ENCODE measurements around the gene TTC28.
"Not testable (repeated sequence)": the region's sequence is repeated elsewhere in the genome, so short reads cannot be mapped to it uniquely, and the experiment has no call there.

The TTC28 gene

GRCh38 chr22:28407645-28408044 is 272.0 kb downstream of the TTC28 start:
- DNase-seq (ENCODE audit: low read depth in 3 of 3) = no peak

DNA sequence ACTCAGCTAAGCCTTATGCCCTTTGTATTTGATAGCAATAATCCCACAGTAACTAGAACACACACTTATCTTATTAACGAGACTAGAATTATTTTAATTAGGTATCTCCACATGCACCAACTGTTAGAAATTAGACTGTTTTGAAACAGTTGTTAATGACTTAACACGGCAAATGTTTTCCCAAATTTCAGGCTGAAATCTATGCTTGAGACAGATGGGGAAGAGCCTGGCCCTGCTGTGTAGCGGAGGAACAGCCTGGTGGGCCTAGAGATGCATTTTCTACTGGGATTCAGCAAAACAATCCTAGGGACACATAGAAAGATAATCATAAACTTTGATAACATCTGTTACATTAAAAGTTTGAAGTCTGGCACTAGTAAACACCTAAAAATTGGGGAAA is 273.4 kb downstream of the TTC28 start:
- DNase-seq (ENCODE audit: low read depth in 3 of 3) = no peak

DNA sequence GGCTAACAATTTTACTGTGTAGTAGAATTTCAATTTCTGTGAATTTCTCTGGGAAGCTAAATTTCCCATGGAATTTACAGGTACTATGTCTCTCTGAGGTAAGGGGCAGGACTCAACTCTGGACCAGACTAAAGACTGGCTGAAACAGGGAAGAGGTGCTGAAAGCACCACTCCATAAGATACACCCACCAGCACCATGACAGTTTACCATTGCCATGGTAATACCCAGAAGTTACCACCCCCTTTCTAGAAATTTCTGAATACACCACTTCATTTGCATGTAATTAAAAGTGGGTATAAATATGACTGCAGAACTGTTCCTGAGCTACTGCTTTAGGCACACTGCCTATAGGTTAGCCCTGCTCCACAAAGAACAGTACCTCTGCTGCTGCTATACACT is 274.1 kb downstream of the TTC28 start:
- DNase-seq (ENCODE audit: low read depth in 3 of 3) = no peak

DNA sequence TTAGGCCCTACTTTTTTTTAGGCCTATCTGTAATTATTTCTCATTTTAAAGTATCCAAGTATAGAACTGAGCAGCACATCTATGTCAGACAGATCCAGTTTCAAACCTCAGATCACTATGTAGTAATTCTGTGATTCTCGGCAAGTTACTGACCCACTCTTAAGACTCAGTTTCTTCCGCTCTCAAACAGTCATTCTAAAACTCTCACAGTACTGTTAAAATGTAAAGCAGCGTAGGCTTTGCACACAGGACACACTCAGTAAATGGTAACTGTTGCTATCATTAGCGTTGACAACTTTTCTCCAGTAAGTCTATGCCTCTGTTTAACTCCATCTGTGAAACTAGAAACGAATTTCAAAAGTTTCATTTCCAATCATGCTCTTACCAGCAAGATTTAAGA is 277.1 kb downstream of the TTC28 start:
- DNase-seq (ENCODE audit: low read depth in 3 of 3) = no peak

GRCh38 chr22:28402060-28402459 is 277.6 kb downstream of the TTC28 start:
- DNase-seq (ENCODE audit: low read depth in 3 of 3) = no peak

DNA sequence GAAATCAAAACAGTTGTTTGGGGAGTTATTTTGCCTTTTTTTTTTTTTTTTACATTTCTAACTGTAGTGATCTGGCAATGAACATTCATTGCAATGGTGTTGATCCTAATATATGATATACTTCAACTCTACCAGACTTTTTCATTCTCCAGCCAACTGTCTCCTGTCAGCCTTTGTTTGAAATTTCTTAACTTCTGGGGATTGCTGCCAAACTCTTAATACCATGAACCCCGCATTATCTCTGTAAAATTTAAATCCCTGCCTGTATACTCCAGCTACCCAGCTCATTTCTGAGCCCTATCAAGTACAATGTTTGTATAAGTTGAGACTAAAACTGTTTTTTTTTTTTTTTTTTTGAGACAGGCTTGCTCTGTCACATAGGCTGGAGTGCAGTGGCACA is 280.7 kb downstream of the TTC28 start:
- DNase-seq (ENCODE audit: low read depth in 3 of 3) = no peak

DNA sequence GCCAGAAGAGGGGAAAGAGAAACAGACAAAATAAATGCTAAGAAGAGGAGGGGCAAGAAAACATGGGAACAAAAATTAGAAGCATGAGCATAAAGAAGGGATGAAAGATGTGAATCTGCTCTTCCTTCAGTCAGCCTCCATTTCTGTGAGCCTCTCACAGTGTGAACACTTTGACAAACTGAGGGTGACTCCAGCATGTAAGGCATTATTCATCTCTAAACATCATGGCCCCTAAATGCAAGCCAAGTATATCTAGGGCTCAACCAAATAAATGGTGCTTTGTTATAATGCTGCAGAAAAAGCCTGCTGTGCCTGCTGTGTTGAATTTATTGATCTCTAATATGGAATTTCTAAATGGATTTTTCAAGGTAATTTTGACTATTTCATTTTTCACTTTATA is 281.3 kb downstream of the TTC28 start:
- DNase-seq (ENCODE audit: low read depth in 3 of 3) = no peak

- DNase-seq (ENCODE audit: low read depth in 3 of 3) = no peak
Measured at GRCh38 chr22:28397306-28397705, 282.3 kb downstream of the TTC28 start.

DNA sequence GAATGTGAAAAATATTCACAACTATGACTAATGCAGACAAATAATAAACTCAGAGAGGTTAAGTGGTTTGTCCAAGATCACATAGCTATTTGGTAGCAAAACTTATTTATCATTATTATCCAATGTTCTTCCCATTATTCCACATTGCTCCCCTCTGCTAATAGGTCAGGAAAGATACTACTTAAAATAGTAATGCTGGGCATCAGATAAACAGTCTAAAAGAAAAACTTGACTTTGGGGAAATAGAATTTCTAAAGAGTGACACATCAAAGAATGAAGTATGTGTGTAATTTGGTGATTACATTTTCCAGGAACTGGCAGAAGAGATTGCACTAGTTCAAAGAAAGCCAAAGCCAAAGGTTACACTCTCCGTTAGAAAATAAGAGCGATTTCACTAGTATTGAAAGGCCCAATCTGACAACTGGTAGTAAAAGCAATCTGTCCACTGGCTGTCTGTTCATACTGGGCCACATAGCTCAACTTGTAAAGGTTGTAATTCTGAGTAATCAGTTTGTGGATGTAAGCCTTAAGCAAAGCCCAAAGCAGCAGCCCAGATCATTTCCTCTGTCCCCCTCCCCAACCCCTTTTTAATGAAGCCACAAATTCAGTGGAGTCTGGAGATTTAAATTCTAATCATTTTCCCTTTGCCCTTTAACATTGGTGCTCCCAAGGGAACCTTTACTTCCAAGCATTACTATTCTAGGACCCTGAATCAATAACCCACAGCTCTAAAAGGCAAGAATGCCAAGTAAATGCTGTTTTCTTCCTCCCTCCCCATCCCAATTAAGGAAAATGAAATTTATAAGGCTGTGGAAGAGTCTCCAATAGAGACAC is 283.5 kb downstream of the TTC28 start:
- DNase-seq (ENCODE audit: low read depth in 3 of 3) = no peak

DNA sequence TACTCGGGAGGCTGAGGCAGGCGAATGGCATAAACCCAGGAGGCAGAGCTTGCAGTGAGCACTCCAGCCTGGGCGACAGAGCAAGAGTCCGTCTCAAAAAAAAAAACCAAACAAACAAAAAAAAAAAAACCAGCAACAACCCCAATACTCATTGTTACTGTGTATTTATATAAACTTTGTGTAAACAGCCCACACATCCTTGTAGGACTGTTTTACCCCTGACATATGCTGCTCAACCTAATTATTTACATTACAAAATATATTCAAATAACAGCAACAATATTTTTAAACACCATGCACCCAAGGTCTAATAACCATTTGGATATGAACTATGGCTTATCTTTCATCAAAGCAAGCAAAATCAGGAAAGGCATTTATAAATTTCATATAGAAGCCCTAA is 284.1 kb downstream of the TTC28 start:
- DNase-seq (ENCODE audit: low read depth in 3 of 3) = no peak

- DNase-seq (ENCODE audit: low read depth in 3 of 3) = no peak
Measured at GRCh38 chr22:28394513-28395110, 285.0 kb downstream of the TTC28 start.

GRCh38 chr22:28381429-28382167 is 298.0 kb downstream of the TTC28 start:
- no peak for DNase-seq (ENCODE audit: low read depth in 3 of 3)

GRCh38 chr22:28379951-28380350 is 299.7 kb downstream of the TTC28 start:
- no peak for DNase-seq (ENCODE audit: low read depth in 3 of 3)

DNA sequence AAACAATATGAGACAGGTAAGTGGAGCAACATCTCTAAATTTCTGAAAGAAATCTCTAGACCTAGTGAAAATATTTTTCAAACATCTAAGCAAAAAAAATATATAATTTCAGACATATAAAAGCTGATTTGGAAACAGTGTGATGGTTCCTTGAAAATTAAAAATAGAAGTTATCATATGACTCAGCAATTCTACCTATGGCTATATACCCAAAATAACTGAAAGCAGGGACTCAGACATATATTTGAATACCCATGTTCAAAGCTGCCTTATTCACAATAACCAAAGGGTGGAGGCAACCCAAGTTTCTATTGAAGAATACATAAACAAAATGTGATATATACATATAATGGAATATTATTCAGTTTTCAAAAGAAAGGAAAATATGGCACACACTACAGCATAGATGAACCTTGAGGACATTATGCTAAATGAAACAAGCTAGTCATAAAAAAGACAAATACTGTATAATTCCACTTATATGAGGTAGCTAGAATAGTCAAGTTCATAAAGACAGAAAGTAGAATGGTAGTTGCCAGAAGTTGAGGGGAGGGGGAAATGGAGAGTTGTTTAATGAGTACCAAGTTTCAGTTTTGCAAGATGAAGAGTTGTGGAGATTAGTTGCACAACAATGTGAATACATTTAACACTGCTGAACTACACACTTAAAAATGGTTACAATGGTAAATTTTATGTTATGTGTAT is 300.4 kb downstream of the TTC28 start:
- no peak for DNase-seq (ENCODE audit: low read depth in 3 of 3)

DNA sequence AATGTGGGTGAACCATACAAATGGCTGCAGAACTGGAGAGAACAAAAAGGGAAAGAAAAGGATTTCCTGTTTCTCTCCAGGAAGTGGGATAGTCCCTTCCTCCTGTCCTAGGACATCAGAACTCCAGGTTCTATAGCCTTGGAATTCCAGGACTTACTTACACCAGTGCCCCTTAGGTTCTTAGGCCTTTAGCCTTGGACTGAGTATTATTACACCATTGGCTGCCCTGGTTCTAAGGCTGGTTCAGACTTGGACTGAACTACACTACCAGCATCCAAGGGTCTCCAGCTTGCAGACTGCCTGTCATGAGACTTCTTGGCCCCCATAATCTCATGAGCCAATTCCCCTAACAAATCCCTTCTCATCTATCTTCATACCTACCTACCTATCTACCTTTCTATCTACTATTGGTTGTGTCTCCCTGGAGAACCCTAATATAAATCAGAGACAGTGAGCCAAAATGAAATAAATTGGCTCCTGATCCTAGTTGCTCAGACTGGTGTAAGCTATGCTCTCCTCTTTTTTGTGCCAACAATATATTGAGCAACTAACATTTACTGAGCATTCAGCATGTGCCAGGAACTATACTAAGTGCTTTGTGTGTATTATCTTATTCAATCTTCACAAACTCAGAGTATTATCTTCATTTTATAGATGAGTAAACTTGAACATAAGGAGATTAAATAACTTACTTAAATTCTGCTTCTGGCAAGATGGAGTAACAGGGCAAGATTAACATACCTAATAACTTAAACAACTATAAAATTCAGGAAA is 303.7 kb downstream of the TTC28 start:
- DNase-seq (ENCODE audit: low read depth in 3 of 3) = no peak

DNA sequence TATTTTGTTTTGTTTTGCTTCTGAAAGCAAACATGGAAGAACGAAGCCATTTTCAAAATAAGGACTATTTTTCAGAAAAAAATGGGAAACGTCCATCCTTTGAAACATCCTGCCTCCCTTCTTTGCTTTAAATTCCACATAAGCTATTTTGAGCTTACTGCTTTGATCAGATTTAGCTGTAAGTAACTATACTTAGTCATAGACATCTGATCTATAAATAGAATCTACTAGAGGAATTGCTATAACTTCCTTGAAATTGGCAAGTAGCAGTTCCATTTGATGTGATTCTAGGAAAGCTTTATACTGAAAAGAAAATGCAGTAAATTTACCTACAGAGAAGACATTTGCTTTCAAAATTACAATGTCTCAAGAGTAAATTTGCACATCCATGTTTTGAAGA is 305.8 kb downstream of the TTC28 start:
- DNase-seq (ENCODE audit: low read depth in 3 of 3) = no peak

DNA sequence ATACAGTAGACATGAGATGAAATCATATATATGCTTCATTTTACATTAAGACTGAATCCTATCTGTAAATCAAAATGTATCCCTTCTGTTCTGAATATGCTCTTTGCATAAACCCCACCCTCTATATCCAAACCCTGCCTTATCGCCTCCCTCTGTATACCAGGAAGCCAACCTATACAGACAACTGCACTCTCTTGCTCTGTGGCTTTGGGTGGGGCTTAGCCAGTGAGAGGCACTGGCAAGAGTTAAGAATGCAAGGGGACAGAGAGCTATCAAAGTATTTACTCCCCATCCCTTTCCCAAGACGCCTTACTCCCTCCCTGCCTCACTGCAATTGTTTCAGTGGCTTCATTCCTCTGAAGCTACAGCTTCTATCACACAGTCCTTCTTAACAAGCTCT is 309.8 kb downstream of the TTC28 start:
- no peak for DNase-seq (ENCODE audit: low read depth in 3 of 3)

DNA sequence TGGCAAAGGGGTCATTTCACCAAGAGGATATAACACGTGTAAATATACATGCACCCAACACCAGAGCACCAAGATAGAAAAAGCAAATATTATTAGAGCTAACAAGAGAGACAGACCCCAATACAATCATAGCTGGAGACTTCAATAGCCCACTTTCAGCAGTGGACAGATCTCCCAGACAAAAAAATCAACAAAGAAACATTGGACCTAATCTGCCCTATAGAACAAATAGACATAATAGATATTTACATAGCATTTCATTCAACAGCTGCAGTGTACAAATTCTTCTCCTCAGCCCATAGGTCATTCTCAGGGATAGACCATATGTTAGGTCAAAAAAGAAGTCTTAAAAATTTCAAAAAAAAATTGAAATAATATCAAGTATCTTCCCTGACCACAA is 312.8 kb downstream of the TTC28 start:
- DNase-seq (ENCODE audit: low read depth in 3 of 3) = no peak

GRCh38 chr22:28365371-28365770 is 314.3 kb downstream of the TTC28 start:
- no peak for DNase-seq (ENCODE audit: low read depth in 3 of 3)

- DNase-seq (ENCODE audit: low read depth in 3 of 3) = not testable (repeated sequence)
Measured at GRCh38 chr22:28364105-28364504, 315.5 kb downstream of the TTC28 start.

GRCh38 chr22:28360939-28361338 is 318.7 kb downstream of the TTC28 start:
- DNase-seq (ENCODE audit: low read depth in 3 of 3) = no peak
